ENCODE measurements around the gene MX2.

MX2 gene

GRCh38 chr21:41439248-41439647, 77.4 kb downstream of the MX2 start:
- DNase-seq (ENCODE audit: low spot score): no peak
- no peak for TF ChIP-seq CTCF (conservative IDR thresholded peaks at IDR 0.05; ENCODE audit: low read depth)
- POLR2A ChIA-PET (ENCODE audit: low non-redundant PET): no interaction called here
- no peak overlapping the region for H3K27ac ChIP-seq
- CTCF ChIA-PET: no interaction called here

GRCh38 chr21:41441546-41441945, 79.7 kb downstream of the MX2 start:
- H3K27ac ChIP-seq: no peak overlapping the region
- no peak for DNase-seq (ENCODE audit: low spot score)
- POLR2A ChIA-PET (ENCODE audit: low non-redundant PET): no interaction called here
- no peak for TF ChIP-seq CTCF (conservative IDR thresholded peaks at IDR 0.05; ENCODE audit: low read depth)
- CTCF ChIA-PET: no interaction called here

GRCh38 chr21:41442481-41443186, 80.8 kb downstream of the MX2 start:
- ChIA-PET CTCF (no interaction called here), POLR2A (ENCODE audit: low non-redundant PET) (no interaction called here)
- no peak for DNase-seq (ENCODE audit: low spot score)
- no peak overlapping the region for H3K27ac ChIP-seq
- TF ChIP-seq CTCF (conservative IDR thresholded peaks at IDR 0.05; ENCODE audit: low read depth): no peak

GRCh38 chr21:41443562-41443961, 81.7 kb downstream of the MX2 start:
- ChIA-PET CTCF (no interaction called here), POLR2A (ENCODE audit: low non-redundant PET) (no interaction called here)
- DNase-seq (ENCODE audit: low spot score): no peak
- no peak overlapping the region for H3K27ac ChIP-seq
- no peak for TF ChIP-seq CTCF (conservative IDR thresholded peaks at IDR 0.05; ENCODE audit: low read depth)

GRCh38 chr21:41444703-41445464, 83.1 kb downstream of the MX2 start:
- ChIA-PET POLR2A (ENCODE audit: low non-redundant PET) (no interaction called here), CTCF (interaction anchor here (0.6 kb wide), 1 partner anchor 975 kb away, joined by 3 read pairs; no protein-coding TSS in a partner anchor)
- no peak for TF ChIP-seq CTCF (conservative IDR thresholded peaks at IDR 0.05; ENCODE audit: low read depth)
- no peak overlapping the region for H3K27ac ChIP-seq
- DNase-seq (ENCODE audit: low spot score): no peak

- CTCF ChIA-PET: no interaction called here
- POLR2A ChIA-PET (ENCODE audit: low non-redundant PET): no interaction called here
- no peak for TF ChIP-seq CTCF (conservative IDR thresholded peaks at IDR 0.05; ENCODE audit: low read depth)
- DNase-seq (ENCODE audit: low spot score): no peak
- no peak overlapping the region for H3K27ac ChIP-seq
Observed at GRCh38 chr21:41445465-41445862, 83.6 kb downstream of the MX2 start.

All from RWPE1 (cell line).